GM19043 (cell line): Measurements from ENCODE around the gene WDSUB1.
A peak's percentile ranks its signal among the peaks of the same experiment; 100 is the strongest.

Experiments used
- ATAC-seq: cut with Tn5 transposase; IDR thresholded peaks from one replicate; pipeline ENCODE4 v1.9.1; 2021; ENCODE audit warnings: low read depth; ENCODE audit not compliant: unreplicated experiment

Gene WDSUB1

DNA sequence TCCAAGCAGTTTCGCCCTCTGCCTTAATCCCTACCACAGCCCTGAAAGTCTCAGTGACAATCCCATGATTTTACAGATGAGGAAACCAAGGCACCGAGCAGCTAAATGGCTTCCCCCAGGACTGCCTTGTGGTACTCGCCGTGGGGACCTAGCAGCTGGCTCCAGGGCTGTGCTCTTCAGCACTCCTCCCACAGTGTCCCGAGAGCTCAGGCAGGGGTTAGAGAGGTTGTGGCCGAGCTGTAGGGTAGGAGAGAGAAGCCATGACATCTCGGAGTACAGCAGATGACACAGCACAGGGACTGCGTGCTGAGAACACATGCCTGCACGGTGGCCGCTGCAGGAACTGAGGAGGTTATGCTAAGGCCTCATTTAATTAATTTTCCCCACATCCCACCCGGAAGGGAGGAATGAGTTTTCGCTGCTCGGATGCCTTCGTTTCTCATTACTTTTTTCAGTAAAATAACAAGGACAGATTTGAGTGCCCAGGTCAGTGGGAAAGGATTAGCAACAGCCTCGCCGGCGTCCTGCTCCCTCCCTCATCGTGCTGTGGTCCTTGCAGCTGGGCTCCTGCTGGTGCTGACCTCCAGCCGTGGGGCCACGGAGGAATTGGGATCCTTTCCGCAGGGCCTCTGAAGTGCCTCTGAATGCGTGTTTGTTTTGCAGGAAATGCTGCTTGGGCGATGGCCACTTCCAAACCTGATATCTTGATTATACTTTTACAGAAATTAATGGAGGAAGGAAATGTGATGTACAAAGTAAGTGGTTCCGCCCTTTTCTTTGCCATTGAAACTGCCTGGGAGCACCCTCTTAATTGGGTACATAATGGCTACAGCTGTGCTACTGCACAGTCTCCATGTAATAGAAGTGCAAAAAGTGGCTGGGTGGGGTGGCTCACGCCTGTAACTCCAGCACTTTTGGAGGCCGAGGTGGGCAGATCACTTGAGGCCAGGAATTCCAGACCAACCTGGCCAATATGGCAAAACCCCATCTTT, 61.2 kb downstream of the WDSUB1 start:
- ATAC-seq, result no peak

DNA sequence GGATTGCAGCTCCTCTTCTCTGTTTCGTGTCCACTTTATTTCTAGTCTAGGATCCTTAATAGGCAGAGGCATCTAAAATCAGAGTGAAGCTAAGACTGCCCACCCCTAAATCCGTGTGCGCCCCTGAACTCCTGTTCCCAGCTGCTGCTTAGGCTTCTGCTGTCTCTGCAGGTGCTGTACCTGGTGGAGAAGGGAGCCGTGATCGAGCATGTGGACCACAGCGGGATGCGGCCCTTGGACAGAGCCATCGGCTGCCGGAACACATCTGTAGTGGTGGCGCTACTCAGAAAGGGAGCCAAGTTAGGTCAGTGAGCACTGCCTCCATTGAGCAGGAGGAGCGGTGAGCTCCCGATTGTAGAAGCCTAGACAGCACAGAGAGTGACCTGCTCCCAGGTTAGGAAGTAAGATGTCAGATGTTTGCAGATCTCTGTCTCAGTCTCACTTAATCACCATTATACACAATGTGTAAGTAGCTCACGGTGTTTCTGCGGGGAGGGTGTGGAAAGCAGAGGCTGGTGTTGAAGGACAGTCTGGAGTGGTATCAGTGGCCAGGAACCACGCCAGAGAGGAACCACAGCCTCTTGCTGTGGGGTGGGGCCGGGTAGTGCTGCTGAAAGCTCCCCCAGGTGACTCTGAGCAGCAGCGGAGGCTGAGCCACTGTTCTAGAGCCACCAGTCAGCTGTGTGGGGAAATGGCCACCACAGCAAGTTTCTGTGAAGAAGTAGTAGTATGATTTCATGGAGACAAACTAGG, 62.3 kb downstream of the WDSUB1 start:
- ATAC-seq, result no peak

DNA sequence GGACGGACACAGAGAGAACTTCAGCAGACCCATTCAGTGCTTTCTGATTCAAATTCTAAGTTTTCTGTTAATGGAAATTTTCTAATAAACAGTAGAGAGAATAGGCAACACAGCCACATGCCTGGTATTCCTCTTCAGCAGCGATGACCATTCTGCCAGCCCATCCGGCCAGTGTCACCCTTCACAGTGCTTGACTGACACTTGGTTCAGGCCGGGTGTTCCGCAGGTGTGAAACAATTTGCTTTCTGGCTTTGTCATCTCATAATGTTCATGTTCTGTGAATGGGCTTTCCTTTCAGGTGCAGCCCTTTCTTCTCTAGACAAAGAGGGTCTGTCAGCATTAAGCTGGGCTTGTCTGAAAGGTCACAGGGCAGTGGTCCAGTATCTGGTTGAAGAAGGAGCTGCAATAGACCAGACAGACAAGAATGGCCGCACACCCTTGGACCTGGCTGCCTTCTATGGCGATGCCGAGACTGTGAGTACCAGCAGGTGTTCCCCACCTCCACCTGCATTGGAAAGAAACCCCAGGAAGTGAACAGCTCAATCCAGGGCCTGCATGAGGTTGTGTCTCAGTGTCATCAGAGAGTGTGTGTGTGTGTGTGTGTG, 67.0 kb downstream of the WDSUB1 start:
- ATAC-seq, result no peak

- no peak for ATAC-seq
Observed at GRCh38 chr2:159218389-159218788, 68.1 kb downstream of the WDSUB1 start.

DNA sequence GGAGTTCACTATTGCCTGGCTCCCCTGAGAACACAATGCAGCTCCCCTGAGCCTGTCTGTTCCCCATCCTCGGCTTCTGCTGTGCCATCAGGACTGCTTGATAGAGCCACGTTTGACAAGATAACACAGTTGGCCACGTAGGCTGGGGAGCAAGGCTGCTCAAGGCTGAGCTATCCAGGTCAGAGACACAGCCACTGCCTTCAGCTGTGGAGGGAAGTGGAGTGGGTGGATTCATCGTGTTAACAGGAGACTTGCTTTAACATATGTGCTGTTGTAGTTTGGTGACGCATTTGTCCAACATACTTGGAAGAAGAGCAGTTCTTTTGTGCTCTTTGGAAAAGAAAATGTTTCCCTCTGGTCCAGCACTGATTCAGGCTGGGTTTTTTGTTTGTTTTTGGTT, 68.8 kb downstream of the WDSUB1 start:
- ATAC-seq, result no peak

DNA sequence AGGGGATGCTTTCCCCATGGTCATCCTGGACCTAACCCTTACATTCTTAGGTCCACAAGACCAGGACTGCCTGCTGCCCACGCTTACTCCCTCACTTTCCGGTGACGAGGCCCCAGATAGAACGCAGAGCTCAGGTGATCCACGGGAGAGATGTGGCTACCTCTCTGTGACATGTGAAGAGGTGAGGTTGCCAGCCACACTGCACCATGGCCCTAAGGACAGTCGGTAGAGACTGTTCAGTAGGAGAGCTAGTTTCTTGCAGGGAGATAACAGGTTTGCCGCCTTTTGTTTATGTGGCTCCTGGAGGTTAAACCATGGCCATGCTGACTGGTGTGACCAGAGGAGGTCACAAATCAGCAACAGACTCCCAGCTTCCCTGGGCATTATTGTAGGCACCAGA, 71.4 kb downstream of the WDSUB1 start:
- ATAC-seq, result no peak

DNA sequence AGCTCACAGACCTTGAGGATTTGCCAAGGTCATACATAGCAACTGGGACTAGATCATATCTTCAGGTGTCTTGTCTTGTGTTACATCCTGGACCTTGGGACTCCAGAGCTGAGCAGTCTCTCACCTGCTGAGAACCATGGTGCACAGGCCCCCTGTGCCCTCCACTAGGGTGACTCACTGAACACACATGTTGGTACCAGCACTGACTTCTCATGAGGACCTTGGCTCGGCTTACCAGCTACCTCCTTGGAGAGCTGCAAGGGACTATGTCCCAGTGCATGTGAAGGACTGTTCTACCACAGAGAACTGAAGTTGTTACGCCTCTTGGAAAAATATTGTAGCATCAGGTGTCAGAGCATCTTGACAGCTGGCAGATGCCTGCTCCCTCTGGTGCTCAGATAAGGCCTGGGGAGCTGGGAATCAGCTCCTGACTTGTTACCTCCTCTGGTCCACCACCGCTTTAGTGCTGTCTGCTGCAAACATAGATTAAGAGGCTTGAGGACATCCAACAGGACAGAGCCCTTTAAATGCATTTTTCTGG, 72.1 kb downstream of the WDSUB1 start:
- no peak for ATAC-seq

GRCh38 chr2:159213296-159213695, 73.2 kb downstream of the WDSUB1 start:
- no peak for ATAC-seq

DNA sequence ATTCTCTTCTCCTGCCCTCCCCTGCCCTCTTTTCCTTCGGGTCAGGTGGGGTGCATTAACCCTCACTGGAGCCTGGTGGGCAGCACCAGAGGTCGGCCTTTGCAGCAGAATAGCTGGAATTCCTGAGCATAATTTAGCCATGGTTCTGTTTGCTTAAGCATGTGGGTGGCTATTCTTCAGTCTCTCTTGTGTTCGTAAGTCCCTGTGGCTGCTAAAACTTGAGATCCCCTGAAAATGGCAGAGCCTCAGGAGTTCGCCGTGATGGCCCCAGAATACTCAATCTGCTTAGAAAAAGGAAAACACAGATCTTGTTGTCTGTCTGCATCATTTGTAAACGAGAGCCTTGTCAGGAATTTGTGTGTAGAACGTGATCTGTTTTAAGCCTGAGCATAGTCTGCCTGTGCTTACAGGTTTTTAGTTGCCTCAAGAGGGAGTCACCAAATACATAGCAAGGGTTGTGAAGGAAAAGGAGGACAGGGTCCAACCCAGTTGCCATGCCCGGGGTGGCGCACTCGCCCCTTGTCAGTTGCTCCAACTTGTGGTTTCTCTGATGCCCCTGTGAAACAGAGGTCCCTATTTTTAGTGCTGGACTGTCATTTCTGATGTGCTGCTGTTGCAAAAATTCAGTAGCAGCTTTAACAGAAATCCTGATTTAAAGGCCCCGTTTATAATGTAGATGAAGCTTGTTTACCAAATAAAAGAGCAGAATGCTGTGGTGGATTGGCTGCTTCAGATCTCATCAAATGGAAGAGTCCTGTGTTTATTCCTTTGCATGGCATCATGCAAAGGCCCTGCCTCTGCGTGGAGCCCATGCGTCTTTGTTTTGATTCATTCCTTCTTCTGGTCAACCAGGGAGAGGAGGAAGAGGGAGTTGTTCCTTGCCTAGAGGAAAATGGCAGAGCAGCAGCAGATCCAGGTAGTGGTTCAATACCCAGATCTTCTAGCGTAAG, 74.8 kb downstream of the WDSUB1 start:
- no peak for ATAC-seq

DNA sequence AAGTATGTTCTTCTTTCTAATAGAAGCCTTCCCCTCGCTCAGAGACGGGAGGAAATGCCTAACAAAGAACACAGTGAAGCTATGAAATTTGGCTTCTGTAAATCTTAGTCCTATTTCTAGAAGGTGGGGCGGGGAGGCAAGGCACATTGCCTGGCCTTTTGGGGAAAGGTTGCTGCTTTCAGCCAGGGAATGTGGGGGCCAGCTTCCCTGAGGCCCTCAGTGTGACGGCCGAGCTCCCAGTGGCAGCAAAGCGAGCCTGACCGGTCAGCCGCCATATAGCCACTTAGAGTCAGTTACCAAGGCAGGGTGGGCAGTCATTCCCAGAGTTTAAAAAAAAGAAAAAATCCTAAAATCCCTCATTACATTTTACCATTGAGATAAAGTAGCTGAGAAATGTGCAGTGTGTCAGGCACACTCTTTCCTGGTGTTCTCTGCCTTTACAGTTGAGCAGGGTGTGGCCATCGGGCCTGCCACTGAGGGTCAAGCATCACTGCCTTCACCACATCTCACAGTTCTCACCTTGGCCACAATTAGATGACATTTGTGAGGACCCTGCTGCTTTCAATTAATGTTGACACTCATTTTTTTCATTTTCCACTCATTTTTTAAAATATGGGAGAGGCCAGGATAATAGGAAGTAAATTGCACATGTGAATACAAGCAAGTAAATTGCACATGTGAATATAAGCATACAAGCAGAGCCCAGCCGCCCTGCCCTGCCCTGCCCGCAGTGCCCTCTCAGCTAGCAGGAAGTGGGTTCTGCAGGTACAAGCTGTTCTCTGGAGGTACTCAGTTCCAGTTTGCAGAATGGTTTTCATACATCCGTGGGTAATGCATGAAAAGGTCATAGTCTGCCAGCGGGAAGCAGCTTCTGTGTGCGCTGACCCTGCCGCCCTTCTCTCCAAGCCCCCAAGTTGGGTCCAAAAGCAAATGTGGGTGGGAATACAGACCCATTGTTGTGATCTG, 76.9 kb downstream of the WDSUB1 start:
- peak; percentile 77 for ATAC-seq

DNA sequence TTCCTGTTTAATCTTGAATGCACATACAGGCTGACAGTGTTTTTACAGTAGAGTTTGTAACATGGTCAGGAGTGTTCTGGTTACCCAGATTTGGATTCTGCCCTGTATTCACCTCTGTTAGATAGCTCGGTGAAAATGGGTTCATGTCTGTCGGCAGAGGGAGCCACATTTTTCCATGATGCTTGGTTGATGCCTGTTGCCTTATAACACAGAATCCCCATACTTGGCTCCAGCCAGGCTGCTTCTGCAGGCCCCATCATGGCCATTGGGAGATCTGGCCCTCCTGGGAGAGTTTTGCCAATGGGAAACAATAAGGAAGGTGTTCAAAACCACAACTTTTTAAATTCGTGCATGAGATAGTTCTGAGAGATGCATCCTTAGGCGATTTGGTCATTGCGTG, 78.1 kb downstream of the WDSUB1 start:
- ATAC-seq, result no peak

- ATAC-seq, result no peak
Observed at GRCh38 chr2:159206736-159207380, 79.6 kb downstream of the WDSUB1 start.

DNA sequence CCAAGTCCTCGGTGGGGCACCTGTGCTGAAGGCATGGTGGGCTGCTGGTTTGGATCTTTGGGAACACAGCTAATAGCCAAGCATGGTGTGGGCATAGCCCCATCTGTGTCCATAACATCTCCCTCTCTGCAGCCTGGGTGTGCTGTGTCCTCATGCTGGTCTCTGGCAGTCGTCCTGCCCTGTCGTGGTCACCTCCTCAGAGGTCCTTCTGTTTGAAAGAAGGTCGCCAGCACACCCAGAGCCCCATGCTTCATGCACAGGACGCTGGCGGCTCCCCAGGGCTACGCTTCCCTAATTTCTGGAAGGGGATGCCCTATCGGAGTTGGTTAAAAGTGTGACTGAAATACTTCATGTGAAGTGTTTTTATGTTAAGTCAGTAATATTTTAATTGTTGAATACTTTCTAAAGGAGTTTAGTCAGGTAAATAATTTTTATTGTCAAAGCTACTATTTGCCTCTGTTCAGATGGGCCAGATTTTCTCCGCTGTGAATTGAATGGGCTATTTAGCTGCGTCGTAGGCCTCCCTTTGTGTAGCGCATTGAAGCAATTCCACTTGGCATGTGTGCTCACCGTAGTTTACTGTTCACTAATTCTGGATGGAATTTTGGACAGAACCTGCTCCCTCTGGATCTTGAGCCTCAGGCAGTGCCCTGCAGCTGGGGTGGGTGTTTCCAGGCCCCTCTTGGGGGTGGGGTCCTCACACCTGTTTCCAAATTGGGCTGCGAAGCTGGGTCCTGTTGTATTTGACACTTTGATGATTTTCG, 81.9 kb downstream of the WDSUB1 start:
- no peak for ATAC-seq

DNA sequence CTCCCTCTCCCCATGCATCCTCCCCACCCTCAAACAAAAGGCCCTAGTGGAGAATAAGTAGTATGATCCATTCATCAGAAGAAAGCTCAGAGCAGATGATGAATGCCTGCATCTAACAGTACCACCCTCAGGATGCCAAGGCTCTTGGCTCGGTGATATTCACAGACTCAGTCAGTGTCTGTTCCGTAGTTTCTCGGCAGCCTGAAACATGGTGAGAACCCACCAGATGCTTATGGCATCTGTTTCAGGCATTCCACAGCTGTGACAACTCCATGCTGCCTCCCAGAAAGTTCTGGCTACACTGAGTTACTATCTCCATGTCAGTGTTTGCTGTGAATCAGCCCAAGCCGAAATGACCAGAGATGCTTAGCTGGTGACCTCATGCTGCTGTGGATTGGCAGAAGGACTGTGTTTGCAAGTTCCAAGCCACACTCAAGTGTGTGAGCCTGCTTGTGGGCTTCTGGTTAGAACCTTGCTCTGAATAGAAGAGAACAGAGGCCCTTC, 83.9 kb downstream of the WDSUB1 start:
- no peak for ATAC-seq

- ATAC-seq, result peak; percentile 99
Observed at GRCh38 chr2:159201360-159202063, 85.0 kb downstream of the WDSUB1 start.

- ATAC-seq, result no peak
Observed at GRCh38 chr2:159200498-159200897, 86.0 kb downstream of the WDSUB1 start.
